Natural killer cell (primary cell): ENCODE results near the gene LTV1. TPM values are rescaled to one million over a fixed set of nuclear protein-coding genes. Genes with fewer than 3 reads are reported as not detected.

Source experiments
- ATAC-seq, 3 donors: fragments of 150-1000 bp in 2 of 3; fragments of 200-7000 bp in 1 of 3; cut with Tn5 transposase; 1 replicate in 1 of 3; 2 replicates in 2 of 3; pipeline ENCODE4 v1.10.0; 2021; ENCODE audit warnings: mild to moderate bottlenecking in 2 of 3, moderate library complexity in 2 of 3
- DNase-seq, 2 donors: peaks; one replicate each; pipeline versions ENCODE4 v3.0.0 to v3.0.0-alpha.2; 2013 to 2021; ENCODE audit warnings: mixed read lengths in 1 of 2
- H3K27ac ChIP-seq: one replicate; pipeline ENCODE4 v1.5.1; 2013; ENCODE audit warnings: mild to moderate bottlenecking, low read length
- H3K27me3 ChIP-seq: one replicate; pipeline ENCODE4 v1.6.1; 2013; ENCODE audit warnings: low read length; ENCODE audit not compliant: control insufficient read depth, insufficient read depth
- H3K36me3 ChIP-seq: one replicate; pipeline ENCODE4 v1.6.1; 2013; ENCODE audit warnings: low read length; ENCODE audit not compliant: control insufficient read depth, insufficient read depth
- H3K4me1 ChIP-seq: one replicate; pipeline ENCODE4 v1.6.1; 2013; ENCODE audit warnings: low read length; ENCODE audit not compliant: control insufficient read depth, insufficient read depth
- H3K4me3 ChIP-seq: one replicate; pipeline ENCODE4 v1.5.1; 2013; ENCODE audit warnings: low read length
- H3K9me3 ChIP-seq: one replicate; pipeline ENCODE4 v1.6.1; 2013; ENCODE audit warnings: low read length; ENCODE audit not compliant: control insufficient read depth, insufficient read depth
- H3K27ac Mint-ChIP-seq, 2 donors: one replicate each; pipeline ENCODE4 v1.8.0; 2022; ENCODE audit warnings: mild to moderate bottlenecking in 2 of 2, mixed read lengths in 2 of 2, moderate library complexity in 1 of 2
- H3K27me3 Mint-ChIP-seq, 2 donors: one replicate each; pipeline ENCODE4 v1.8.0; 2022; ENCODE audit warnings: low read depth in 2 of 2, mixed read lengths in 2 of 2
- H3K36me3 Mint-ChIP-seq: one replicate; pipeline ENCODE4 v1.8.0; 2022; ENCODE audit warnings: mixed read lengths
- H3K4me1 Mint-ChIP-seq, 2 donors: one replicate each; pipeline ENCODE4 v1.8.0; 2022; ENCODE audit warnings: mixed read lengths in 2 of 2
- H3K4me3 Mint-ChIP-seq: one replicate; pipeline ENCODE4 v1.8.0; 2022; ENCODE audit warnings: mild to moderate bottlenecking, moderate library complexity, mixed read lengths
- H3K9me3 Mint-ChIP-seq, 2 donors: one replicate each; pipeline ENCODE4 v1.8.0; 2022; ENCODE audit warnings: mixed read lengths in 2 of 2
- CTCF ChIP-seq: fragments of 200-600 bp; IDR thresholded peaks from one replicate; pipeline ENCODE4 v1.8.0; 2022; ENCODE audit warnings: antibody characterized with exemption
- WGBS: methylation state at CpG from one replicate; pipeline ENCODE4 v1.1.7; 2013; ENCODE audit warnings: missing lambda C conversion rate; ENCODE audit not compliant: insufficient coverage; 5-methylcytosine and 5-hydroxymethylcytosine counted together
- intact Hi-C: fragments of 100-400 bp; cut with micrococcal nuclease; formaldehyde crosslinking; loops from one replicate; pipeline ENCODE4 v1.14.2; 2022
- total RNA-seq, 4 donors: library from RNA; stranded (reverse); fragments of 120-200 nt in 1 of 4; gene quantifications; one replicate each; pipeline versions ENCODE4 v1.2.3 to v1.2.4, GENCODE V29; 2013 to 2022

The LTV1 gene
- total RNA-seq, 3 donors from 2014 or later (not counting 1 experiment from before 2014, with no cell fraction given): 21.7 to 24.7 (median 21.7) TPM

GRCh38 chr6:143828572-143828971, 14.6 kb upstream of the LTV1 start:
- Mint-ChIP-seq H3K4me1 (no peaks in the 10 kb centered on the region), H3K4me3 (no peak overlapping the region), H3K27ac (no peak overlapping the region), H3K27me3 (no peaks in the 10 kb centered on the region), H3K9me3 (no peaks in the 10 kb centered on the region), H3K36me3 (no peaks in the 10 kb centered on the region)
- H3K9me3 ChIP-seq: no peaks in the 10 kb centered on the region
- no peak for DNase-seq
- no peaks in the 10 kb centered on the region for H3K27me3 ChIP-seq
- H3K4me1 ChIP-seq: no peaks in the 10 kb centered on the region
- no peak overlapping the region for H3K4me3 ChIP-seq
- intact Hi-C loops: no loop called here
- ATAC-seq: no peak
- TF ChIP-seq CTCF: no peak
- H3K36me3 ChIP-seq: peaks cover 4% of the 10 kb centered on the region
- H3K27ac ChIP-seq: no peak overlapping the region

- Histone ChIP-seq H3K27me3 (no peaks in the 10 kb centered on the region), H3K4me1 (no peaks in the 10 kb centered on the region), H3K36me3 (no peaks in the 10 kb centered on the region), H3K9me3 (no peaks in the 10 kb centered on the region), H3K4me3 (no peak overlapping the region), H3K27ac (no peak overlapping the region)
- no peaks in the 10 kb centered on the region for H3K9me3 Mint-ChIP-seq
- ATAC-seq: no peak
- intact Hi-C loops: no loop called here
- TF ChIP-seq CTCF: no peak
- no peak overlapping the region for H3K27ac Mint-ChIP-seq
- peaks cover 0 to 4% of the 10 kb centered on the region in 2 donors for H3K27me3 Mint-ChIP-seq
- H3K36me3 Mint-ChIP-seq: no peaks in the 10 kb centered on the region
- DNase-seq: no peak
- H3K4me3 Mint-ChIP-seq: no peak overlapping the region
- 100% methylated on average over 2 of the region's 2 CpGs for WGBS
- H3K4me1 Mint-ChIP-seq: no peaks in the 10 kb centered on the region
Measured at GRCh38 chr6:143836150-143836549, 7.0 kb upstream of the LTV1 start.

GRCh38 chr6:143838395-143838794, 4.7 kb upstream of the LTV1 start:
- WGBS: 89% methylated on average over 4 of the region's 5 CpGs
- Histone ChIP-seq H3K4me3 (no peak overlapping the region), H3K4me1 (peaks cover 8% of the 10 kb centered on the region), H3K36me3 (no peaks in the 10 kb centered on the region), H3K27ac (no peak overlapping the region), H3K9me3 (no peaks in the 10 kb centered on the region), H3K27me3 (no peaks in the 10 kb centered on the region)
- peaks cover 0 to 5% of the 10 kb centered on the region in 2 donors for H3K27me3 Mint-ChIP-seq
- TF ChIP-seq CTCF: no peak
- no peaks in the 10 kb centered on the region for H3K9me3 Mint-ChIP-seq
- intact Hi-C loops: no loop called here
- ATAC-seq (no peak), DNase-seq (no peak)
- H3K4me3 Mint-ChIP-seq: no peak overlapping the region
- peaks cover 6% of the 10 kb centered on the region in 2 donors for H3K4me1 Mint-ChIP-seq
- H3K27ac Mint-ChIP-seq: no peak overlapping the region
- no peaks in the 10 kb centered on the region for H3K36me3 Mint-ChIP-seq

- Histone ChIP-seq H3K36me3 (no peaks in the 10 kb centered on the region), H3K4me3 (no peak overlapping the region), H3K27me3 (no peaks in the 10 kb centered on the region), H3K27ac (no peak overlapping the region), H3K9me3 (no peaks in the 10 kb centered on the region), H3K4me1 (peaks cover 16% of the 10 kb centered on the region)
- 95% methylated on average over 4 of the region's 4 CpGs for WGBS
- no peak for TF ChIP-seq CTCF
- Mint-ChIP-seq H3K27ac (no peak overlapping the region), H3K4me3 (no peak overlapping the region), H3K4me1 (peaks cover 14% of the 10 kb centered on the region in 2 donors), H3K27me3 (peaks cover 0 to 5% of the 10 kb centered on the region in 2 donors), H3K9me3 (no peaks in the 10 kb centered on the region), H3K36me3 (no peaks in the 10 kb centered on the region)
- intact Hi-C loops: no loop called here
- ATAC-seq: no peak
- no peak for DNase-seq
Measured at GRCh38 chr6:143839196-143839595, 3.9 kb upstream of the LTV1 start.
